Right lobe of liver (tissue), 6 donors: ENCODE measurements around the gene HOXD4. TPM values are rescaled to one million over a fixed set of nuclear protein-coding genes. Genes with fewer than 3 reads are reported as not detected.

Experiments
- ATAC-seq, 4 donors: fragments of 200-7000 bp; cut with Tn5 transposase; one replicate each; pipeline ENCODE4 v1.9.1; 2020; ENCODE audit warnings: mild to moderate bottlenecking in 4 of 4, moderate library complexity in 4 of 4
- DNase-seq, 3 donors: peaks; one replicate each; pipeline ENCODE4 v3.0.0-alpha.2; 2020
- H3K27ac ChIP-seq, 3 donors: fragments of 200-600 bp; one replicate each; pipeline ENCODE4 v1.8.0; 2022
- H3K27me3 ChIP-seq, 2 donors: fragments of 200-600 bp; one replicate each; pipeline ENCODE4 v1.8.0; 2022
- H3K36me3 ChIP-seq, 4 donors: fragments of 200-600 bp; sonication (generic) in 1 of 4; one replicate each; pipeline versions ENCODE4 v1.5.1 to v1.8.0; 2017 to 2022; ENCODE audit warnings: control low read depth in 1 of 4
- H3K4me1 ChIP-seq, 4 donors: fragments of 200-600 bp; sonication (generic) in 1 of 4; one replicate each; pipeline versions ENCODE4 v1.5.1 to v1.8.0; 2017 to 2022; ENCODE audit warnings: control low read depth in 1 of 4
- H3K4me3 ChIP-seq, 3 donors: fragments of 200-600 bp; one replicate each; pipeline ENCODE4 v1.8.0; 2022
- H3K9me3 ChIP-seq, 4 donors: fragments of 200-600 bp; sonication (generic) in 1 of 4; one replicate each; pipeline versions ENCODE4 v1.5.1 to v1.8.0; 2017 to 2022; ENCODE audit warnings: control low read depth in 1 of 4
- CTCF ChIP-seq, 4 donors: fragments of 200-600 bp in 3 of 4; fragments of 450-650 bp in 1 of 4; IDR thresholded peaks; one replicate each; pipeline versions ENCODE4 v1.5.1 to v1.8.0; 2016 to 2022; ENCODE audit warnings: antibody characterized with exemption in 4 of 4, mild to moderate bottlenecking in 2 of 4
- POLR2A ChIP-seq: fragments of 450-650 bp; IDR thresholded peaks from one replicate; pipeline ENCODE4 v1.6.1; 2017; ENCODE audit warnings: antibody characterized with exemption, mild to moderate bottlenecking
- WGBS: methylation state at CpG from one replicate; pipeline ENCODE4 v1.1.6; 2018; ENCODE audit warnings: low coverage, low lambda C conversion rate; ENCODE audit not compliant: insufficient coverage; ENCODE audit errors: missing lambda C conversion rate; 5-methylcytosine and 5-hydroxymethylcytosine counted together
- intact Hi-C, 2 donors: fragments of 100-400 bp; cut with DNase I; formaldehyde crosslinking; loops; one replicate each; pipeline versions ENCODE4 v1.11.2 to v1.14.1; 2022
- total RNA-seq, 6 experiments: library from RNA; depleted of rRNA in 2 of 6; stranded (reverse); fragments of >200 nt in 2 of 6; fragmentation: NEBNext Ultra II Directional in 3 of 6; extraction: Animal tissue kit (Norgen Biotek cat#: 25700) in 3 of 6; gene quantifications; one replicate each; pipeline versions ENCODE4 v1.1.0 to v1.2.4, GENCODE V29; 2016 to 2023
- donor health status: DM: no; HTN: yes; CAD: no.
- donor health status: DM: no; HTN: no; CAD: no.
- donor health status: DM: no; HTN: no; CAD: no.
- donor health status: DM: no; HTN: yes; CAD: no.
- donor health status: DM: no; HTN: yes; CAD: no.

HOXD4 gene
- total RNA-seq, 6 experiments from 2014 or later = not detected

- Histone ChIP-seq H3K4me3 (no peak overlapping the region), H3K4me1 (peaks cover 0 to 8% (median 0%) of the 10 kb centered on the region in 4 donors), H3K27ac (no peak overlapping the region), H3K36me3 (no peaks in the 10 kb centered on the region), H3K9me3 (no peaks in the 10 kb centered on the region), H3K27me3 (peaks cover 28 to 86% of the 10 kb centered on the region in 2 donors)
- WGBS = 2% methylated on average over 16 of the region's 17 CpGs
- ATAC-seq (no peak), DNase-seq (no peak)
- TF ChIP-seq POLR2A (no peak), CTCF (IDR thresholded peaks at IDR 0.05) (no peak)
- intact Hi-C loops = no loop called here
These were observed 47.5 kb upstream of the HOXD4 start for GRCh38 chr2:176103742-176104315.

- Histone ChIP-seq H3K27ac (no peak overlapping the region), H3K4me1 (peaks cover 0 to 8% (median 0%) of the 10 kb centered on the region in 4 donors), H3K4me3 (no peak overlapping the region), H3K36me3 (no peaks in the 10 kb centered on the region), H3K9me3 (no peaks in the 10 kb centered on the region), H3K27me3 (peaks cover 34 to 88% of the 10 kb centered on the region in 2 donors)
- ATAC-seq (no peak), DNase-seq (no peak)
- 3% methylated on average over 20 of the region's 56 CpGs for WGBS
- TF ChIP-seq POLR2A = no peak
- TF ChIP-seq CTCF (IDR thresholded peaks at IDR 0.05) = no peak
- intact Hi-C loops = no loop called here
These were observed 46.9 kb upstream of the HOXD4 start for GRCh38 chr2:176104316-176105077.

DNA sequence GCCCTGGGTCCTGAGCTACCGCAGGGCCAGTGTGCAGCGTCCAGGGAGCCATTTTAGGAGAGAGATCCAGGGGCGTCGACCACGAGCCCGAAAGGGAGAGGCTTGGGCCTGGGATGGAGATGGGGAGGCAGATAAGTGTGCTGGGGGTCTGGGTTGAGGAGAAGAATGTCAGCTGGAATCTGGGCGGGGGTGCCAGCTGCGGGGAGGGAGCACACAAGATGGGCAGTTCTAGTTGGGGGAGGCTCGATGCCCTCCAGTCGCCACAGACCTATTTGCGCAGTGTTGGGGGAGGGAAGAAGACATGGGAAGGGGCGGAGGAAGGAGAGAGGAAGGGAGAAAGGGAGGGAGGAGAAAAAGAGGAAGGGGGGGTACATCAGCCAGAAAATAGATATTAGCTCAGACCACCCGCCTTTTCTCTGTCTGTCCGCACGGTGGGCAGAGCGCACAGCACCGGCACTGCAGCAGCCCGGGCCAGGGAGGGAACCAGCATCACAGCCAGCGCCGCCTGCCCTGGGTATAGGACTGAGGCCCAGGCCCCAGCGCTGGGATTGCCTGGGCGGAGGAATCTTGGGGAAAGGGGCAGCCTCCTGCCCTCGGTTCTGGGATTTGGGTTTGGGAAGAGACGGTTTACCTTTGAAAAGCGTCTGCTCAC, 46.1 kb upstream of the HOXD4 start:
- peaks cover 0 to 8% (median 0%) of the 10 kb centered on the region in 4 donors for H3K4me1 ChIP-seq
- DNase-seq (no peak), ATAC-seq (no peak)
- WGBS = 5% methylated on average over 13 of the region's 25 CpGs
- peaks cover 34 to 88% of the 10 kb centered on the region in 2 donors for H3K27me3 ChIP-seq
- intact Hi-C loops = no loop called here
- H3K4me3 ChIP-seq = no peak overlapping the region
- no peaks in the 10 kb centered on the region for H3K36me3 ChIP-seq
- H3K27ac ChIP-seq = no peak overlapping the region
- TF ChIP-seq POLR2A = no peak
- no peak for TF ChIP-seq CTCF (IDR thresholded peaks at IDR 0.05)
- no peaks in the 10 kb centered on the region for H3K9me3 ChIP-seq

GRCh38 chr2:176105730-176106580, 45.4 kb upstream of the HOXD4 start:
- H3K4me3 ChIP-seq = no peak overlapping the region
- intact Hi-C loops = no loop called here
- peaks cover 0 to 8% (median 0%) of the 10 kb centered on the region in 4 donors for H3K4me1 ChIP-seq
- H3K27ac ChIP-seq = no peak overlapping the region
- H3K36me3 ChIP-seq = no peaks in the 10 kb centered on the region
- WGBS = 3% methylated on average over 21 of the region's 25 CpGs
- ATAC-seq (no peak), DNase-seq (no peak)
- TF ChIP-seq CTCF (IDR thresholded peaks at IDR 0.05) = no peak
- no peak for TF ChIP-seq POLR2A
- peaks cover 34 to 88% of the 10 kb centered on the region in 2 donors for H3K27me3 ChIP-seq
- H3K9me3 ChIP-seq = no peaks in the 10 kb centered on the region
